Upper lobe of right lung (tissue), 1 donor: ENCODE measurements around the gene CNEP1R1. TPM values are rescaled to one million over a fixed set of nuclear protein-coding genes. Genes with fewer than 3 reads are reported as not detected.

Experiments used
- ATAC-seq: fragments of 200-7000 bp; cut with Tn5 transposase; one replicate; pipeline ENCODE4 v1.9.1; 2020; ENCODE audit warnings: mild to moderate bottlenecking, moderate library complexity
- DNase-seq: peaks from one replicate; pipeline ENCODE4 v3.0.0-alpha.2; 2020
- H3K27ac ChIP-seq: fragments of 200-600 bp; one replicate; pipeline ENCODE4 v1.8.0; 2022
- H3K27me3 ChIP-seq: fragments of 200-600 bp; one replicate; pipeline ENCODE4 v1.8.0; 2022; ENCODE audit warnings: mild to moderate bottlenecking
- H3K36me3 ChIP-seq: fragments of 200-600 bp; one replicate; pipeline ENCODE4 v1.8.0; 2022
- H3K4me1 ChIP-seq: fragments of 200-600 bp; one replicate; pipeline ENCODE4 v1.8.0; 2022
- H3K4me3 ChIP-seq: fragments of 200-600 bp; one replicate; pipeline ENCODE4 v1.8.0; 2022; ENCODE audit warnings: mild to moderate bottlenecking
- H3K9me3 ChIP-seq: fragments of 200-600 bp; one replicate; pipeline ENCODE4 v1.8.0; 2022
- CTCF ChIP-seq: fragments of 200-600 bp; IDR thresholded peaks from one replicate; pipeline ENCODE4 v1.8.0; 2022; ENCODE audit warnings: antibody characterized with exemption
- intact Hi-C: fragments of 100-400 bp; cut with DNase I; formaldehyde crosslinking; loops from one replicate; pipeline ENCODE4 v1.11.0; 2022
- total RNA-seq: library from RNA; stranded (reverse); fragmentation: NEBNext Ultra II Directional; extraction: Animal tissue kit (Norgen Biotek cat#: 25700); gene quantifications from one replicate; pipeline ENCODE4 v1.2.1, GENCODE V29; 2021
- donor health status: DM: no; HTN: yes; CAD: no; lungs with severe emphysema.

Gene CNEP1R1
- total RNA-seq, 1 donor from 2014 or later: 21.9 TPM

GRCh38 chr16:49998991-49999390, 26.0 kb upstream of the CNEP1R1 start:
- H3K27ac ChIP-seq: no peak overlapping the region
- no peak for TF ChIP-seq CTCF
- ATAC-seq: no peak
- H3K4me1 ChIP-seq: no peaks in the 10 kb centered on the region
- no peaks in the 10 kb centered on the region for H3K36me3 ChIP-seq
- DNase-seq: no peak
- intact Hi-C loops: no loop called here
- no peaks in the 10 kb centered on the region for H3K27me3 ChIP-seq
- H3K4me3 ChIP-seq: no peak overlapping the region
- no peaks in the 10 kb centered on the region for H3K9me3 ChIP-seq

- DNase-seq: no peak
- no peak for TF ChIP-seq CTCF
- Histone ChIP-seq H3K27ac (no peak overlapping the region), H3K4me3 (no peak overlapping the region), H3K27me3 (no peaks in the 10 kb centered on the region), H3K36me3 (no peaks in the 10 kb centered on the region), H3K9me3 (no peaks in the 10 kb centered on the region), H3K4me1 (no peaks in the 10 kb centered on the region)
- intact Hi-C loops: no loop called here
- ATAC-seq: no peak
Observed at GRCh38 chr16:50001144-50001543, 23.9 kb upstream of the CNEP1R1 start.

- H3K27me3 ChIP-seq: no peaks in the 10 kb centered on the region
- H3K36me3 ChIP-seq: no peaks in the 10 kb centered on the region
- ATAC-seq (no peak), DNase-seq (no peak)
- no peak overlapping the region for H3K4me3 ChIP-seq
- intact Hi-C loops: no loop called here
- H3K9me3 ChIP-seq: no peaks in the 10 kb centered on the region
- no peaks in the 10 kb centered on the region for H3K4me1 ChIP-seq
- no peak overlapping the region for H3K27ac ChIP-seq
- no peak for TF ChIP-seq CTCF
Observed at GRCh38 chr16:50002190-50002589, 22.8 kb upstream of the CNEP1R1 start.

- intact Hi-C loops: no loop called here
- DNase-seq: no peak
- H3K27me3 ChIP-seq: no peaks in the 10 kb centered on the region
- H3K27ac ChIP-seq: no peak overlapping the region
- no peak overlapping the region for H3K4me3 ChIP-seq
- no peak for ATAC-seq
- TF ChIP-seq CTCF: no peak
- no peaks in the 10 kb centered on the region for H3K9me3 ChIP-seq
- H3K4me1 ChIP-seq: no peaks in the 10 kb centered on the region
- no peaks in the 10 kb centered on the region for H3K36me3 ChIP-seq
Observed at GRCh38 chr16:50004239-50004638, 20.8 kb upstream of the CNEP1R1 start.

- ATAC-seq: no peak
- H3K27ac ChIP-seq: no peak overlapping the region
- intact Hi-C loops: no loop called here
- no peaks in the 10 kb centered on the region for H3K4me1 ChIP-seq
- H3K9me3 ChIP-seq: no peaks in the 10 kb centered on the region
- H3K4me3 ChIP-seq: no peak overlapping the region
- no peaks in the 10 kb centered on the region for H3K27me3 ChIP-seq
- no peaks in the 10 kb centered on the region for H3K36me3 ChIP-seq
- TF ChIP-seq CTCF: no peak
- DNase-seq: no peak
Observed at GRCh38 chr16:50006964-50007363, 18.1 kb upstream of the CNEP1R1 start.

GRCh38 chr16:50007744-50008143, 17.3 kb upstream of the CNEP1R1 start:
- Histone ChIP-seq H3K27ac (no peak overlapping the region), H3K4me3 (no peak overlapping the region), H3K4me1 (no peaks in the 10 kb centered on the region), H3K27me3 (no peaks in the 10 kb centered on the region), H3K9me3 (no peaks in the 10 kb centered on the region), H3K36me3 (no peaks in the 10 kb centered on the region)
- TF ChIP-seq CTCF: no peak
- no peak for ATAC-seq
- no peak for DNase-seq
- intact Hi-C loops: no loop called here
